Activated CD4-positive, alpha-beta T cell treated with anti-CD3 and anti-CD28 coated beads for 24 hours (primary cell): Measurements from ENCODE around the gene KCNJ5.
A peak's percentile ranks its signal among the peaks of the same experiment; 100 is the strongest.

Source experiments
- DNase-seq, 2 donors: peaks; one replicate each; pipeline ENCODE4 v3.0.0-alpha.2; 2020; ENCODE audit warnings: low read depth in 2 of 2

The KCNJ5 gene

GRCh38 chr11:128871168-128871610, 20.0 kb upstream of the KCNJ5 start:
- DNase-seq: no peak

- DNase-seq: no peak
These were observed 19.1 kb upstream of the KCNJ5 start for GRCh38 chr11:128872094-128872493.

- DNase-seq: no peak
These were observed 18.6 kb upstream of the KCNJ5 start for GRCh38 chr11:128872594-128872993.

GRCh38 chr11:128874427-128874826, 16.7 kb upstream of the KCNJ5 start:
- no peak for DNase-seq

- DNase-seq: no peak
These were observed 15.0 kb upstream of the KCNJ5 start for GRCh38 chr11:128876133-128876650.

GRCh38 chr11:128877726-128878125, 13.4 kb upstream of the KCNJ5 start:
- DNase-seq: no peak

GRCh38 chr11:128878455-128878854, 12.7 kb upstream of the KCNJ5 start:
- no peak for DNase-seq

GRCh38 chr11:128879817-128880216, 11.3 kb upstream of the KCNJ5 start:
- no peak for DNase-seq

- DNase-seq: no peak
These were observed 9.9 kb upstream of the KCNJ5 start for GRCh38 chr11:128881221-128881620.

GRCh38 chr11:128882451-128882850, 8.7 kb upstream of the KCNJ5 start:
- DNase-seq: no peak

GRCh38 chr11:128884054-128884453, 7.1 kb upstream of the KCNJ5 start:
- DNase-seq: no peak

GRCh38 chr11:128884703-128885338, 6.3 kb upstream of the KCNJ5 start:
- peak; percentile 21 to 49 for DNase-seq

- no peak for DNase-seq
These were observed 4.6 kb upstream of the KCNJ5 start for GRCh38 chr11:128886406-128887124.

- no peak for DNase-seq
These were observed 2.8 kb upstream of the KCNJ5 start for GRCh38 chr11:128888034-128888985.

GRCh38 chr11:128889657-128890213, 1.4 kb upstream of the KCNJ5 start:
- no peak for DNase-seq

GRCh38 chr11:128890216-128890542, 977 bp upstream of the KCNJ5 start:
- no peak for DNase-seq

- no peak for DNase-seq
These were observed 800 bp downstream of the KCNJ5 start for GRCh38 chr11:128891913-128892398.

GRCh38 chr11:128892866-128893565, 1.9 kb downstream of the KCNJ5 start:
- DNase-seq: no peak

GRCh38 chr11:128893578-128894285, 2.6 kb downstream of the KCNJ5 start:
- DNase-seq: no peak

- no peak for DNase-seq
These were observed 3.1 kb downstream of the KCNJ5 start for GRCh38 chr11:128894286-128894681.
